Astrocyte of the cerebellum (primary cell): Measurements from ENCODE around the gene CHAC1.
"Not testable (repeated sequence)": the region's sequence is repeated elsewhere in the genome, so short reads cannot be mapped to it uniquely, and the experiment has no call there.

Source experiments
- DNase-seq: peaks from one replicate; pipeline ENCODE4 v3.0.0-alpha.2; 2011; ENCODE audit warnings: low read depth
- H3K4me3 ChIP-seq: 2 replicates; pipeline ENCODE4 v1.5.1; 2011; ENCODE audit warnings: mild to moderate bottlenecking, low read depth, low read length, moderate library complexity
- CTCF ChIP-seq: IDR thresholded peaks from 2 replicates; pipeline ENCODE4 v1.5.1; 2012; ENCODE audit warnings: low read length, low read depth, moderate library complexity, mild to moderate bottlenecking; ENCODE audit errors: missing control alignments
- in situ Hi-C: cut with HindIII; loops from 2 replicates; pipeline ENCODE4 v1.10.0; 2017; ENCODE audit warnings: low sequenced_read_pairs

CHAC1 gene

GRCh38 chr15:40952301-40952900, 870 bp upstream of the CHAC1 start:
- no peak for DNase-seq
- no peak for TF ChIP-seq CTCF
- in situ Hi-C loops, result no loop called here
- peak overlapping the region; percentile 70 for H3K4me3 ChIP-seq

GRCh38 chr15:40953713-40954074, 423 bp downstream of the CHAC1 start:
- H3K4me3 ChIP-seq, result peak overlapping the region; percentile 70
- DNase-seq, result no peak
- no peak for TF ChIP-seq CTCF
- in situ Hi-C loops, result no loop called here

DNA sequence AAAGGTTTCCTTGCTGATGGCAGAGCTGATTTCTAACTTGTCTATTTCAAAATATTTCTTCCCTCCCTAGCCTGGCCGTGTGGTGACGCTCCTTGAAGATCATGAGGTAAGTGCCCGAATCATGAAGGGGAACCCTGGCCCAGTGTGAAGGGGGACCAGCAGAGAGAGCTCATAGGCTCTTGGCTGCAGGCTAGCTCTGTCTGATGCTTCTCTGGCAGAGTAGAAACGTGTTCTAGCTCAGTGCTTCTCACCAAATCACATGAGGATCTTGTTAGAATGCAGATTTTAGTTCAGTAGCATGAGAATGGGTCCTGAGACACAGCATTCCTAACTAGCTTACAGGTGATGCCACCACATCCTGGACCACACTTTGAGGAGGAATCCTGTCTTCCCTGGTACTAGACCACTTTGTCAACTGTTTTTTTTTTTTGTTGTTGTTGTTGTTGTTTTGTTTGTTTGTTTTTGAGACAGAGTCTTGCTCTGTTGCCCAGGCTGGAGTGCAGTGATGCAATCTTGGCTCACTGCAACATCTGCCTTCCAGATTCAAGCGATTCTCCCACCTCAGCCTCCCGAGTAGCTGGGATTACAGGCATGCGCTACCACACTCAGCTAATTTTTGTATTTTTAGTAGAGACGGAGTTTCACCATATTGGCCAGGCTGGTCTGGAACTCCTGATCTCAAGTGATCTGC, 1.0 kb downstream of the CHAC1 start:
- DNase-seq, in situ Hi-C loops: not testable (repeated sequence)
- peak overlapping the region; percentile 70 for H3K4me3 ChIP-seq

DNA sequence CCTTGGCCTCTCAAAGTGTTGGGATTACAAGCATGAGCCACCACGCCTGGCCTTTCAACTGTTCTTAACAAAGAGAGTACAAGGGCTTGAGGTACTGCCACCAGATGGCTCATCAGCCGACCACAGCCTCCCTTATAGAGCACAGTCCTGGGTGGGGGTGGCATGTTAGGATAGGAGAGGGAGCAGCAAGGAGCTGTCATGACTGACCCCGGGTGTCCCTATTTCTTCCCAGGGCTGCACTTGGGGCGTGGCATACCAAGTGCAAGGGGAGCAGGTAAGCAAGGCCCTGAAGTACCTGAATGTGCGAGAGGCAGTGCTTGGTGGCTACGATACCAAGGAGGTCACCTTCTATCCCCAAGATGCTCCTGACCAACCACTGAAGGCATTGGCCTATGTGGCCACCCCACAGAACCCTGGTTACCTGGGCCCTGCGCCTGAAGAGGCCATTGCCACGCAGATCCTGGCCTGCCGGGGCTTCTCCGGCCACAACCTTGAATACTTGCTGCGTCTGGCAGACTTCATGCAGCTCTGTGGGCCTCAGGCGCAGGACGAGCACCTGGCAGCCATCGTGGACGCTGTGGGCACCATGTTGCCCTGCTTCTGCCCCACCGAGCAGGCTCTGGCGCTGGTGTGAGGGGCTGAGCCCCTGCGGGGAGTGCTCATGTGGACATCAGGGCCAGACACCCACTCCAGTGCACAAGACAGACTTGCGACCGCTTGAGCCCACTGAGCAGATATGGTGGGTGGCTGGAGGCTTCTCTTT, 2.1 kb downstream of the CHAC1 start:
- no peak for TF ChIP-seq CTCF
- no peak overlapping the region for H3K4me3 ChIP-seq
- in situ Hi-C loops, result no loop called here
- DNase-seq, result no peak

DNA sequence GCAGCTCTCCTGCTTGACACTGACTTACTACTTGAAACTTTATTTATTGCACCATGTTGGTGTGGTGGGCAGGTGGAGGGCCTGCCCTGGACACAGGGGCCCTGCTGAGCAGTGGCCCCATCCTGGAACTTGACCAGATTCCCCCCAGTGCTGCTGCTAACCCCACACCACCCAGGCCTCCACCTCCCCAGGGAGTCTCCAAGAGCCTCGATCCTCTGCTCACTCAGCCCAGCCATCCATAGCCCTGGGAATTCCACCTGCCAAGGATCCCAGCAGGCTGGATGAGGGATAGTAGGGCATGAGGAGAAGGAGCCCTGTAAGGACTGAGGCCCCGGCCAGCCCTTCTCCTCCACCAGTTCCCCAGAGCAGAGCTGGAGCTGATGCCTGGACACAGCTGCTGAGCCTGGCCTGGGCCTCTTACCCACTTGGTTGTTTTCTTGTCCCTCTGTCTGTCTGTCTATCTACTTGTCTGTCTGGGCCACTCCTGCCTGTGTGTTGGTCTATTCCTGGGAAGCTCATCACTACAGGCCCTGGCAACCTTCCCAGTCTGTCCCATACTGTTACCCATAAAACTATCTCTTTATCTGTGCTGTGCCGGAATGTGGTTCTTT, 2.8 kb downstream of the CHAC1 start:
- TF ChIP-seq CTCF, result no peak
- in situ Hi-C loops, result no loop called here
- DNase-seq, result no peak
- H3K4me3 ChIP-seq, result no peak overlapping the region

GRCh38 chr15:40956541-40956982, 3.3 kb downstream of the CHAC1 start:
- DNase-seq, result no peak
- in situ Hi-C loops, result no loop called here
- TF ChIP-seq CTCF, result no peak
- no peak overlapping the region for H3K4me3 ChIP-seq

DNA sequence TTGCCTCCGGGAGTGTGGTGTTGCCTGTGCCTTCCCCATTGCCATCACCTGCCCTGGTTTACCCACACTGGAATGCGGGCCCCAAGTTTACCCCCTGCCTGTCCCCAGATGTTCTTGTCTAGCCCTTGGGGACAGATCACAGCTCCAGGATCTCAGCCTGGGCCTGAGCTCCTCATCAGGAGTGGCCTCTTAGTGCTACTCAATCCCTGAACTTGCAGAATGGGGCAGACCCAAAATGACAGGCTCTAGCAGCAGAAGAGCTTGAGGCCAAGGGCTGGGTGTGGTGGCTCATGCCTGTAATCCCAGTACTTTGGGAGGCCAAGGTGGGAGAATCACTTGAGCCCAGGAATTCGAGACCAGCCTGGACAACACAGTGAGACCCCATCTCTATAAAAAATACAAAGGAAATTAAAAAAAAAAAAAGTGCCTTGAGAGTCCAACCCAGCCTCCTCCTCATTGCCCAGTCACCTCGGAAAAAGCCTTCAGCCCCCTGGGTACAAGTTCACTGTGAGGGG, 3.8 kb downstream of the CHAC1 start:
- no peak overlapping the region for H3K4me3 ChIP-seq
- in situ Hi-C loops, result no loop called here
- no peak for DNase-seq
- no peak for TF ChIP-seq CTCF
